Lower leg skin (tissue), 4 donors: ENCODE measurements around the gene HNMT. TPM values are rescaled to one million over a fixed set of nuclear protein-coding genes. Genes with fewer than 3 reads are reported as not detected.

ENCODE experiments used
- DNase-seq, 2 donors: peaks; one replicate each; pipeline ENCODE4 v3.0.0-alpha.2; 2019; ENCODE audit warnings: low spot score in 2 of 2
- H3K4me3 ChIP-seq: fragments of 200-600 bp; sonication (generic); 2 replicates; pipeline ENCODE4 v1.5.1; 2017; ENCODE audit warnings: mild to moderate bottlenecking, low read depth; ENCODE audit not compliant: poor library complexity, severe bottlenecking
- POLR2A ChIP-seq, 2 donors: fragments of 450-650 bp; IDR thresholded peaks; one replicate each; pipeline ENCODE4 v1.6.1; 2016 to 2017; ENCODE audit warnings: antibody characterized with exemption in 2 of 2, mild to moderate bottlenecking in 1 of 2, moderate library complexity in 1 of 2
- WGBS, 2 donors: methylation state at CpG; one replicate each; pipeline ENCODE4 v1.1.5; 2018; 5-methylcytosine and 5-hydroxymethylcytosine counted together
- intact Hi-C: fragments of 100-400 bp; cut with DNase I; formaldehyde crosslinking; loops from one replicate; pipeline ENCODE4 v1.15.0; 2023; ENCODE audit warnings: low total_unique reads
- total RNA-seq, 4 donors: library from RNA; depleted of rRNA; stranded (reverse); fragments of >200 nt; gene quantifications; one replicate each; pipeline ENCODE4 v1.1.0, GENCODE V29; 2016
- TF ChIP-seq, protein P1 (sequence below), 3 donors: fragments of 450-650 bp; IDR thresholded peaks; one replicate each; pipeline ENCODE4 v1.5.1; 2016; ENCODE audit warnings: antibody characterized with exemption in 3 of 3, mild to moderate bottlenecking in 3 of 3, moderate library complexity in 2 of 3

Gene HNMT
- total RNA-seq, 4 donors from 2014 or later = 21.3 to 33.1 (median 28.8) TPM

DNA sequence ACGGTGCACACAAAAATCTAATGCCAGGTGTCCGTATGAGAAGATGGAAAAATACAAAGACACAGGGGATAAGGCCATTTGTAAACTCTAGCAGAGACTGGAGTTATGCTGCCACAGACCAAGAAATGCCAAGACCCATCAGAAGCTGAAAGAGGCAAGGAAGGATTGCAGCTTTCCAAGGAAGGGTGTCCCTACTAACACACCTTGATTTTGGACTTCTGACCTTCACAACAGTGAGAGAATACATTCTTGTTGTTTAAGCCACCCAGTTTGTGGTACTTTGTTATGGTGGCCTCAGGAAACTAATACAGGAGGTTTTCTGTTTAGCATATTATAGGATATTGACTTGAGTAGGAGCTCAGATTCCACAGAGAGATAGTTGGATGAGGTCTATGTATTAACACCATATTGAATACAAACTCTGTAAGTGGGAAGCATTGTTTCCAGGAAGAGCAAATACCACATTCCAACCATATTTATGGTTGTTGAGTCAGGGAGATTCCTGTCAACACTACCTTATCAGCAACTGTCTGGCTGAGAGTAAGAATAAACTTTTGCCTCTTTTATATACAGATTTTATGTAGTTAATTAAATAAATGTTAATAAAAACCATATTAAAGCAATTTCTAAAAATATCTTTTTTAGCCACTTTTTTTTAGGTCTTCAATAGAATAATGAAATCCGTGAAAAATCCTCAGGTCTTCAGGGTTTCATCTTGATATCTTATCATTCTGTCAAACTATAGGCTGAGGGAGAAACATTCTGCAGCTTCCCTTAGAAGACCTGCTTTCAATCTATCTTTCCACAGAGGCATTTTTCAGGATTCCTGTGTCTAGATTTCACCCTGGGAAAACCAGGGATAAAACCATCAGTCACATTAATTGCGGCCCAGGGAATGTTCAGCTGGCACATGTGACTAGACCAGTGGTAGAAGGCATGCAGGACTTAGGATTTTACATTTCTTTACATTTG lies 35.4 kb upstream of the HNMT start:
- no peak for TF ChIP-seq POLR2A (IDR thresholded peaks at IDR 0.05)
- TF ChIP-seq, protein P1, sequence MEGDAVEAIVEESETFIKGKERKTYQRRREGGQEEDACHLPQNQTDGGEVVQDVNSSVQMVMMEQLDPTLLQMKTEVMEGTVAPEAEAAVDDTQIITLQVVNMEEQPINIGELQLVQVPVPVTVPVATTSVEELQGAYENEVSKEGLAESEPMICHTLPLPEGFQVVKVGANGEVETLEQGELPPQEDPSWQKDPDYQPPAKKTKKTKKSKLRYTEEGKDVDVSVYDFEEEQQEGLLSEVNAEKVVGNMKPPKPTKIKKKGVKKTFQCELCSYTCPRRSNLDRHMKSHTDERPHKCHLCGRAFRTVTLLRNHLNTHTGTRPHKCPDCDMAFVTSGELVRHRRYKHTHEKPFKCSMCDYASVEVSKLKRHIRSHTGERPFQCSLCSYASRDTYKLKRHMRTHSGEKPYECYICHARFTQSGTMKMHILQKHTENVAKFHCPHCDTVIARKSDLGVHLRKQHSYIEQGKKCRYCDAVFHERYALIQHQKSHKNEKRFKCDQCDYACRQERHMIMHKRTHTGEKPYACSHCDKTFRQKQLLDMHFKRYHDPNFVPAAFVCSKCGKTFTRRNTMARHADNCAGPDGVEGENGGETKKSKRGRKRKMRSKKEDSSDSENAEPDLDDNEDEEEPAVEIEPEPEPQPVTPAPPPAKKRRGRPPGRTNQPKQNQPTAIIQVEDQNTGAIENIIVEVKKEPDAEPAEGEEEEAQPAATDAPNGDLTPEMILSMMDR (IDR thresholded peaks at IDR 0.05) = no peak
- WGBS, 2 donors = 69 to 81% methylated on average over 4 of the region's 4 CpGs
- no peak overlapping the region for H3K4me3 ChIP-seq
- DNase-seq = no peak
- intact Hi-C loops = no loop called here

DNA sequence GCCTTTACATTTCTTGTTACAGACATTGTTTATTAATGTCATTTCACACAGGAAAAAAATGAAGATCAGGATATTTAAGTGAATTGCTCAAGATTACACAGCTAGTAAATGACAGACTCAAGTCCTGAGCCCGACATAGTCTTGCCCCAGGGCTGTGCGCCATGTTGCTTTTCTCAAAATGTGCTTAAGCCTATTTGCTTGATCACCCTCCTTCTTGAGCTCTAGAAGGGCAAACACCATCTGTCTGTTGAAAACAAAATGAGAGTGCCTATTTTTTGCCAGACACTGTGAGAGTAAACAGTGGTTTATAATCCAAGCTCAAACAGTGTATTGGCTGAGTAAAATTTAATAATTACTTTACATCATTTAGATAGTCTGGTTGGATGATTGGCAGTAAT lies 34.8 kb upstream of the HNMT start:
- WGBS, 2 donors = 55 to 89% methylated on average over 2 of the region's 2 CpGs
- intact Hi-C loops = no loop called here
- no peak overlapping the region for H3K4me3 ChIP-seq
- TF ChIP-seq POLR2A (IDR thresholded peaks at IDR 0.05) = no peak
- TF ChIP-seq, protein P1 (IDR thresholded peaks at IDR 0.05) = no peak
- DNase-seq = no peak

- TF ChIP-seq, protein P1 (IDR thresholded peaks at IDR 0.05) = no peak
- WGBS, 2 donors = 91% methylated on average over 3 of the region's 3 CpGs
- no peak overlapping the region for H3K4me3 ChIP-seq
- intact Hi-C loops = no loop called here
- DNase-seq = no peak
Measured at GRCh38 chr2:137930146-137930545, 34.1 kb upstream of the HNMT start.

- TF ChIP-seq, protein P1 (IDR thresholded peaks at IDR 0.05) = no peak
- TF ChIP-seq POLR2A (IDR thresholded peaks at IDR 0.05) = no peak
- intact Hi-C loops = no loop called here
- DNase-seq = no peak
- 58 to 65% methylated on average over 1 of the region's 1 CpG for WGBS, 2 donors
- no peak overlapping the region for H3K4me3 ChIP-seq
Measured at GRCh38 chr2:137935591-137935990, 28.7 kb upstream of the HNMT start.

GRCh38 chr2:137937246-137937645 lies 27.0 kb upstream of the HNMT start:
- DNase-seq = no peak
- intact Hi-C loops = no loop called here
- 93 to 94% methylated on average over 4 of the region's 4 CpGs for WGBS, 2 donors
- no peak overlapping the region for H3K4me3 ChIP-seq
- TF ChIP-seq, protein P1 (IDR thresholded peaks at IDR 0.05) = no peak
- TF ChIP-seq POLR2A (IDR thresholded peaks at IDR 0.05) = no peak
